HEK293 (cell line): ENCODE results near the gene WNT7A.

Experiments used
- BCL11A ChIP-seq: fragments of 450-650 bp; formaldehyde crosslinking; IDR thresholded peaks from 2 replicates; pipeline ENCODE4 v1.5.1; 2016; ENCODE audit warnings: low read depth, missing biosample characterization, missing genetic modification characterization
- FEZF1 ChIP-seq: fragments of 450-650 bp; formaldehyde crosslinking; IDR thresholded peaks from 2 replicates; pipeline ENCODE4 v1.5.1; 2016; ENCODE audit warnings: missing biosample characterization, missing genetic modification characterization
- GLI4 ChIP-seq: fragments of 450-650 bp; formaldehyde crosslinking; IDR thresholded peaks from 2 replicates; pipeline ENCODE4 v1.5.1; 2016; ENCODE audit warnings: missing biosample characterization, missing genetic modification characterization
- GLIS1 ChIP-seq: fragments of 450-650 bp; formaldehyde crosslinking; IDR thresholded peaks from 2 replicates; pipeline ENCODE4 v1.5.1; 2016; ENCODE audit warnings: missing biosample characterization, missing genetic modification characterization
- OVOL3 ChIP-seq: fragments of 450-650 bp; formaldehyde crosslinking; IDR thresholded peaks from 2 replicates; pipeline ENCODE4 v1.5.1; 2016; ENCODE audit warnings: missing biosample characterization, missing genetic modification characterization
- REPIN1 ChIP-seq: fragments of 450-650 bp; formaldehyde crosslinking; IDR thresholded peaks from 2 replicates; pipeline ENCODE4 v1.5.1; 2017; ENCODE audit warnings: missing biosample characterization, missing genetic modification characterization, low read depth
- SETDB1 ChIP-seq: IDR thresholded peaks from one replicate; pipeline ENCODE4 v1.6.1; 2017; ENCODE audit warnings: mild to moderate bottlenecking, low read length, moderate library complexity, mixed read lengths; ENCODE audit not compliant: insufficient read length
- TRIM28 ChIP-seq: IDR thresholded peaks from 2 replicates; pipeline ENCODE4 v1.6.1; 2011; ENCODE audit warnings: low read length, control low read depth, borderline replicate concordance
- ZBTB17 ChIP-seq: fragments of 450-650 bp; formaldehyde crosslinking; IDR thresholded peaks from 2 replicates; pipeline ENCODE4 v1.5.1; 2016; ENCODE audit warnings: missing biosample characterization, missing genetic modification characterization
- ZNF138 ChIP-seq: fragments of 450-650 bp; formaldehyde crosslinking; IDR thresholded peaks from 2 replicates; pipeline ENCODE4 v1.5.1; 2016; ENCODE audit warnings: missing biosample characterization, missing genetic modification characterization, borderline replicate concordance
- ZNF175 ChIP-seq: fragments of 450-650 bp; formaldehyde crosslinking; IDR thresholded peaks from 2 replicates; pipeline ENCODE4 v1.5.1; 2016; ENCODE audit warnings: missing biosample characterization, missing genetic modification characterization
- ZNF19 ChIP-seq: fragments of 450-650 bp; formaldehyde crosslinking; IDR thresholded peaks from 2 replicates; pipeline ENCODE4; 2016; ENCODE audit warnings: missing biosample characterization, missing genetic modification characterization, low read depth
- ZNF266 ChIP-seq: fragments of 450-650 bp; formaldehyde crosslinking; IDR thresholded peaks from 2 replicates; pipeline ENCODE4 v1.5.1; 2016; ENCODE audit warnings: missing biosample characterization, missing genetic modification characterization, low read depth
- ZNF335 ChIP-seq: fragments of 450-650 bp; formaldehyde crosslinking; conservative IDR thresholded peaks from 2 replicates; pipeline ENCODE4 v1.5.1; 2016; ENCODE audit warnings: missing biosample characterization, missing genetic modification characterization
- ZNF404 ChIP-seq: fragments of 450-650 bp; formaldehyde crosslinking; IDR thresholded peaks from 2 replicates; pipeline ENCODE4 v1.5.1; 2017; ENCODE audit warnings: missing biosample characterization, missing genetic modification characterization
- ZNF416 ChIP-seq: fragments of 450-650 bp; formaldehyde crosslinking; IDR thresholded peaks from 2 replicates; pipeline ENCODE4 v1.5.1; 2016; ENCODE audit warnings: missing biosample characterization, missing genetic modification characterization
- ZNF426 ChIP-seq: fragments of 450-650 bp; formaldehyde crosslinking; IDR thresholded peaks from 2 replicates; pipeline ENCODE4 v1.5.1; 2017; ENCODE audit warnings: missing biosample characterization, missing genetic modification characterization, mild to moderate bottlenecking, inconsistent platforms, moderate library complexity
- ZNF571 ChIP-seq: fragments of 450-650 bp; formaldehyde crosslinking; IDR thresholded peaks from 2 replicates; pipeline ENCODE4 v1.5.0; 2017; ENCODE audit warnings: missing biosample characterization, missing genetic modification characterization
- ZNF626 ChIP-seq: fragments of 450-650 bp; sonication (Bioruptor Pico); formaldehyde crosslinking; IDR thresholded peaks from 2 replicates; pipeline ENCODE4 v1.5.1; 2018; ENCODE audit warnings: missing biosample characterization, missing genetic modification characterization, inconsistent platforms
- ZNF664 ChIP-seq: fragments of 450-650 bp; formaldehyde crosslinking; IDR thresholded peaks from 2 replicates; pipeline ENCODE4 v1.5.1; 2016; ENCODE audit warnings: missing biosample characterization, missing genetic modification characterization
- ZNF747 ChIP-seq: fragments of 450-650 bp; formaldehyde crosslinking; IDR thresholded peaks from 2 replicates; pipeline ENCODE4 v1.5.1; 2016; ENCODE audit warnings: missing biosample characterization, missing genetic modification characterization
- ZNF777 ChIP-seq: fragments of 450-650 bp; formaldehyde crosslinking; IDR thresholded peaks from 2 replicates; pipeline ENCODE4 v1.5.1; 2017; ENCODE audit warnings: missing biosample characterization, missing genetic modification characterization, borderline replicate concordance
- ZNF785 ChIP-seq: fragments of 450-650 bp; formaldehyde crosslinking; IDR thresholded peaks from 2 replicates; pipeline ENCODE4 v1.5.1; 2016; ENCODE audit warnings: missing biosample characterization, missing genetic modification characterization
- TF ChIP-seq, protein P1 (sequence below): fragments of 450-650 bp; formaldehyde crosslinking; IDR thresholded peaks from 2 replicates; pipeline ENCODE4 v1.5.1; 2016; ENCODE audit warnings: missing biosample characterization, missing genetic modification characterization, low read depth
- TF ChIP-seq, protein P2 (sequence below): fragments of 450-650 bp; formaldehyde crosslinking; IDR thresholded peaks from 2 replicates; pipeline ENCODE4 v1.5.0; 2017; ENCODE audit warnings: missing biosample characterization, missing genetic modification characterization, borderline replicate concordance
- TF ChIP-seq, protein P3 (sequence below): fragments of 450-650 bp; formaldehyde crosslinking; IDR thresholded peaks from 2 replicates; pipeline ENCODE4 v1.5.1; 2016; ENCODE audit warnings: missing biosample characterization, missing genetic modification characterization
- TF ChIP-seq, protein P4 (sequence below): fragments of 450-650 bp; formaldehyde crosslinking; IDR thresholded peaks from 2 replicates; pipeline ENCODE4 v1.5.1; 2016; ENCODE audit warnings: missing biosample characterization, missing genetic modification characterization
- TF ChIP-seq, protein P5 (sequence below): fragments of 450-650 bp; formaldehyde crosslinking; IDR thresholded peaks from 2 replicates; pipeline ENCODE4 v1.5.1; 2016; ENCODE audit warnings: missing biosample characterization, missing genetic modification characterization

WNT7A gene

DNA sequence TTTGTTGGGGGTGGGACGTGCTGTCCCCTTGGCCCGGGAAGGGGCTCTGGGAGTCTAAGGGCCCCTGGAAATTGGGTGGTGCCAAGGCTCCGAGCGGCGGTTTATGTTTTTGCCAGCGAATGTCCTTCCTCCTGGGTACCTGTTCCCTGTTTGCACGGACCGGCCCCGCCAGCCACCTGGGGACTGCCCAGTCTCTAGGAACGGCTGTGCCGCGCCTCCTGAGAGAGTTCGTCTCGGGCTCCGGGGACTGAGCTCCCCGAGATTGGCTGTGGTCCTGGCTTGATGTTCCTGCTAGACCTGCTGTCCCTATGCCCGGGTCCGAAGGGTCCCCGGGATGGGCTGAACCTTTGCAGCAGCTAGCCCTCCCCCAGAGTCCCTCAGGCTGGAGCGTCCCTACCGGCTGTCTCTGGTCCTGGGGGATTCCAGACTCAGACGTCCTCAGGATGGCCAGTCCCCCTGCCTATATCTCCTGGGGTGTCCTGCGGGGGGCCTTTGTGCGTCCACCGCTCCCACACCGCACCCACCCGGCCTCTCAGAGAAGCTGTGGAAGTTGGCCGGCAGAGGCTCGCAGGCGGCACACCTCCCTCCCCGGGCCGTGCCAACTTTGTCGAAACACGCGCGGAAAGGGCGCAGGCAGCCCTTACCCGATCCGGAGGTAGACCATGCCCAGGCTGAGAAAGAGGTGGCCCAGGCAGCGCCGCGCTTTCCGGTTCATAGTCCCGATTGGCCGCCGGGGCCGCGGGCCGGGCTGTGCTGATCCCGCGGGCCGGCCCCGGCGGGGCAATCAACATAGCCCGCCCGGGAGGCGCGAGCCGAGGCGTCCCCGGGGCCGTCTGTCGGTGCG lies 547 bp downstream of the WNT7A start (continued):
- TF ChIP-seq, protein P1, sequence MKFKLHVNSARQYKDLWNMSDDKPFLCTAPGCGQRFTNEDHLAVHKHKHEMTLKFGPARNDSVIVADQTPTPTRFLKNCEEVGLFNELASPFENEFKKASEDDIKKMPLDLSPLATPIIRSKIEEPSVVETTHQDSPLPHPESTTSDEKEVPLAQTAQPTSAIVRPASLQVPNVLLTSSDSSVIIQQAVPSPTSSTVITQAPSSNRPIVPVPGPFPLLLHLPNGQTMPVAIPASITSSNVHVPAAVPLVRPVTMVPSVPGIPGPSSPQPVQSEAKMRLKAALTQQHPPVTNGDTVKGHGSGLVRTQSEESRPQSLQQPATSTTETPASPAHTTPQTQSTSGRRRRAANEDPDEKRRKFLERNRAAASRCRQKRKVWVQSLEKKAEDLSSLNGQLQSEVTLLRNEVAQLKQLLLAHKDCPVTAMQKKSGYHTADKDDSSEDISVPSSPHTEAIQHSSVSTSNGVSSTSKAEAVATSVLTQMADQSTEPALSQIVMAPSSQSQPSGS (tag by site-specific recombination): no peak
- no peak for TF ChIP-seq ZNF571 (tag by site-specific recombination)
- TF ChIP-seq ZNF626 (tag by site-specific recombination): no peak
- TF ChIP-seq OVOL3 (tag by site-specific recombination): no peak
- TF ChIP-seq ZNF266 (tag by site-specific recombination): no peak
- no peak for TF ChIP-seq SETDB1
- TF ChIP-seq ZNF175 (tag by site-specific recombination): no peak
- no peak for TF ChIP-seq TRIM28
- no peak for TF ChIP-seq ZNF664
- TF ChIP-seq, protein P2, sequence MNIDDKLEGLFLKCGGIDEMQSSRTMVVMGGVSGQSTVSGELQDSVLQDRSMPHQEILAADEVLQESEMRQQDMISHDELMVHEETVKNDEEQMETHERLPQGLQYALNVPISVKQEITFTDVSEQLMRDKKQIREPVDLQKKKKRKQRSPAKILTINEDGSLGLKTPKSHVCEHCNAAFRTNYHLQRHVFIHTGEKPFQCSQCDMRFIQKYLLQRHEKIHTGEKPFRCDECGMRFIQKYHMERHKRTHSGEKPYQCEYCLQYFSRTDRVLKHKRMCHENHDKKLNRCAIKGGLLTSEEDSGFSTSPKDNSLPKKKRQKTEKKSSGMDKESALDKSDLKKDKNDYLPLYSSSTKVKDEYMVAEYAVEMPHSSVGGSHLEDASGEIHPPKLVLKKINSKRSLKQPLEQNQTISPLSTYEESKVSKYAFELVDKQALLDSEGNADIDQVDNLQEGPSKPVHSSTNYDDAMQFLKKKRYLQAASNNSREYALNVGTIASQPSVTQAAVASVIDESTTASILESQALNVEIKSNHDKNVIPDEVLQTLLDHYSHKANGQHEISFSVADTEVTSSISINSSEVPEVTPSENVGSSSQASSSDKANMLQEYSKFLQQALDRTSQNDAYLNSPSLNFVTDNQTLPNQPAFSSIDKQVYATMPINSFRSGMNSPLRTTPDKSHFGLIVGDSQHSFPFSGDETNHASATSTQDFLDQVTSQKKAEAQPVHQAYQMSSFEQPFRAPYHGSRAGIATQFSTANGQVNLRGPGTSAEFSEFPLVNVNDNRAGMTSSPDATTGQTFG (tag by site-specific recombination): no peak
- TF ChIP-seq ZNF335: peak; percentile 98
- peak; percentile 30; the same call in 1 of the 2 replicates for TF ChIP-seq ZNF777 (tag by site-specific recombination)
- TF ChIP-seq, protein P3, sequence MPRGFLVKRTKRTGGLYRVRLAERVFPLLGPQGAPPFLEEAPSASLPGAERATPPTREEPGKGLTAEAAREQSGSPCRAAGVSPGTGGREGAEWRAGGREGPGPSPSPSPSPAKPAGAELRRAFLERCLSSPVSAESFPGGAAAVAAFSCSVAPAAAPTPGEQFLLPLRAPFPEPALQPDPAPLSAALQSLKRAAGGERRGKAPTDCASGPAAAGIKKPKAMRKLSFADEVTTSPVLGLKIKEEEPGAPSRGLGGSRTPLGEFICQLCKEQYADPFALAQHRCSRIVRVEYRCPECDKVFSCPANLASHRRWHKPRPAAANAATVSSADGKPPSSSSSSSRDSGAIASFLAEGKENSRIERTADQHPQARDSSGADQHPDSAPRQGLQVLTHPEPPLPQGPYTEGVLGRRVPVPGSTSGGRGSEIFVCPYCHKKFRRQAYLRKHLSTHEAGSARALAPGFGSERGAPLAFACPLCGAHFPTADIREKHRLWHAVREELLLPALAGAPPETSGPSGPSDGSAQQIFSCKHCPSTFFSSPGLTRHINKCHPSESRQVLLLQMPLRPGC: no peak
- TF ChIP-seq REPIN1 (tag by site-specific recombination): no peak
- TF ChIP-seq ZNF404 (tag by site-specific recombination): no peak
- TF ChIP-seq BCL11A (tag by site-specific recombination): 0 out of 2 replicates have a peak, but pooled peaks have one; percentile 5
- no peak for TF ChIP-seq ZNF416 (tag by site-specific recombination)
- no peak for TF ChIP-seq GLI4 (tag by site-specific recombination)
- 0 out of 2 replicates have a peak, but pooled peaks have one; percentile 55 for TF ChIP-seq ZNF785
- TF ChIP-seq ZNF19 (tag by site-specific recombination): no peak
- TF ChIP-seq, protein P4, sequence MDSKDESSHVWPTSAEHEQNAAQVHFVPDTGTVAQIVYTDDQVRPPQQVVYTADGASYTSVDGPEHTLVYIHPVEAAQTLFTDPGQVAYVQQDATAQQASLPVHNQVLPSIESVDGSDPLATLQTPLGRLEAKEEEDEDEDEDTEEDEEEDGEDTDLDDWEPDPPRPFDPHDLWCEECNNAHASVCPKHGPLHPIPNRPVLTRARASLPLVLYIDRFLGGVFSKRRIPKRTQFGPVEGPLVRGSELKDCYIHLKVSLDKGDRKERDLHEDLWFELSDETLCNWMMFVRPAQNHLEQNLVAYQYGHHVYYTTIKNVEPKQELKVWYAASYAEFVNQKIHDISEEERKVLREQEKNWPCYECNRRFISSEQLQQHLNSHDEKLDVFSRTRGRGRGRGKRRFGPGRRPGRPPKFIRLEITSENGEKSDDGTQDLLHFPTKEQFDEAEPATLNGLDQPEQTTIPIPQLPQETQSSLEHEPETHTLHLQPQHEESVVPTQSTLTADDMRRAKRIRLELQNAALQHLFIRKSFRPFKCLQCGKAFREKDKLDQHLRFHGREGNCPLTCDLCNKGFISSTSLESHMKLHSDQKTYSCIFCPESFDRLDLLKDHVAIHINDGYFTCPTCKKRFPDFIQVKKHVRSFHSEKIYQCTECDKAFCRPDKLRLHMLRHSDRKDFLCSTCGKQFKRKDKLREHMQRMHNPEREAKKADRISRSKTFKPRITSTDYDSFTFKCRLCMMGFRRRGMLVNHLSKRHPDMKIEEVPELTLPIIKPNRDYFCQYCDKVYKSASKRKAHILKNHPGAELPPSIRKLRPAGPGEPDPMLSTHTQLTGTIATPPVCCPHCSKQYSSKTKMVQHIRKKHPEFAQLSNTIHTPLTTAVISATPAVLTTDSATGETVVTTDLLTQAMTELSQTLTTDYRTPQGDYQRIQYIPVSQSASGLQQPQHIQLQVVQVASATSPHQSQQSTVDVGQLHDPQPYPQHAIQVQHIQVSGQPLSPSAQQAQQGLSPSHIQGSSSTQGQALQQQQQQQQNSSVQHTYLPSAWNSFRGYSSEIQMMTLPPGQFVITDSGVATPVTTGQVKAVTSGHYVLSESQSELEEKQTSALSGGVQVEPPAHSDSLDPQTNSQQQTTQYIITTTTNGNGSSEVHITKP (tag by site-specific recombination): peak; percentile 100
- no peak for TF ChIP-seq ZNF138
- TF ChIP-seq ZNF747 (tag by site-specific recombination): no peak
- TF ChIP-seq ZNF426: no peak
- no peak for TF ChIP-seq FEZF1 (tag by site-specific recombination)
- TF ChIP-seq ZBTB17 (tag by site-specific recombination): 0 out of 2 replicates have a peak, but pooled peaks have one; percentile 15
- peak; percentile 68 for TF ChIP-seq GLIS1
- TF ChIP-seq, protein P5, sequence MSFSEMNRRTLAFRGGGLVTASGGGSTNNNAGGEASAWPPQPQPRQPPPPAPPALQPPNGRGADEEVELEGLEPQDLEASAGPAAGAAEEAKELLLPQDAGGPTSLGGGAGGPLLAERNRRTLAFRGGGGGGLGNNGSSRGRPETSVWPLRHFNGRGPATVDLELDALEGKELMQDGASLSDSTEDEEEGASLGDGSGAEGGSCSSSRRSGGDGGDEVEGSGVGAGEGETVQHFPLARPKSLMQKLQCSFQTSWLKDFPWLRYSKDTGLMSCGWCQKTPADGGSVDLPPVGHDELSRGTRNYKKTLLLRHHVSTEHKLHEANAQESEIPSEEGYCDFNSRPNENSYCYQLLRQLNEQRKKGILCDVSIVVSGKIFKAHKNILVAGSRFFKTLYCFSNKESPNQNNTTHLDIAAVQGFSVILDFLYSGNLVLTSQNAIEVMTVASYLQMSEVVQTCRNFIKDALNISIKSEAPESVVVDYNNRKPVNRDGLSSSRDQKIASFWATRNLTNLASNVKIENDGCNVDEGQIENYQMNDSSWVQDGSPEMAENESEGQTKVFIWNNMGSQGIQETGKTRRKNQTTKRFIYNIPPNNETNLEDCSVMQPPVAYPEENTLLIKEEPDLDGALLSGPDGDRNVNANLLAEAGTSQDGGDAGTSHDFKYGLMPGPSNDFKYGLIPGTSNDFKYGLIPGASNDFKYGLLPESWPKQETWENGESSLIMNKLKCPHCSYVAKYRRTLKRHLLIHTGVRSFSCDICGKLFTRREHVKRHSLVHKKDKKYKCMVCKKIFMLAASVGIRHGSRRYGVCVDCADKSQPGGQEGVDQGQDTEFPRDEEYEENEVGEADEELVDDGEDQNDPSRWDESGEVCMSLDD (tag by site-specific recombination): 0 out of 2 replicates have a peak, but pooled peaks have one; percentile 41
